Stimulated activated CD8-positive, alpha-beta memory T cell treated with anti-CD3 and anti-CD28 coated beads, Interleukin-7, amount 100 ng/mL, for 24 hours (primary cell): ENCODE results near the gene TRMO.

Experiments used
- DNase-seq: peaks from one replicate; pipeline ENCODE4 v3.0.0-alpha.2; 2020; ENCODE audit warnings: low read depth

TRMO gene

DNA sequence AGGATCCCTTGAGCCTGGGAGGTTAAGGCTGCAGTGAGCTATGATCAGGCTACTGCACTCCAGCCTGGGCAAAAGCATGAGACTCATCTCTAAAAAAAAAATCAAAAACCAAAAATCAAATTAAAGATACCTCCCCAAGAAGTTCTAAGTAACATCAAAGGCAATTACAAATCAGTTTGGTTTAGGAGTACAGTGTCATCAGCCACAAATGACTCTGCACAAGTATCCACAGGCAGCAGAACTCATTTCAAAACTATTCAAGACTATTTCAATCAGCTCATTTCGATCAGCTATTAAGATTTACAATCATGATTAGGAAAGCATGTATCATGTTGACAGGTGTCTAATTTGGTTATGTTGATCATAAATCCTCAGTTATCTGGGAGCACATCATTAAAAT is 19.1 kb downstream of the TRMO start:
- no peak for DNase-seq

DNA sequence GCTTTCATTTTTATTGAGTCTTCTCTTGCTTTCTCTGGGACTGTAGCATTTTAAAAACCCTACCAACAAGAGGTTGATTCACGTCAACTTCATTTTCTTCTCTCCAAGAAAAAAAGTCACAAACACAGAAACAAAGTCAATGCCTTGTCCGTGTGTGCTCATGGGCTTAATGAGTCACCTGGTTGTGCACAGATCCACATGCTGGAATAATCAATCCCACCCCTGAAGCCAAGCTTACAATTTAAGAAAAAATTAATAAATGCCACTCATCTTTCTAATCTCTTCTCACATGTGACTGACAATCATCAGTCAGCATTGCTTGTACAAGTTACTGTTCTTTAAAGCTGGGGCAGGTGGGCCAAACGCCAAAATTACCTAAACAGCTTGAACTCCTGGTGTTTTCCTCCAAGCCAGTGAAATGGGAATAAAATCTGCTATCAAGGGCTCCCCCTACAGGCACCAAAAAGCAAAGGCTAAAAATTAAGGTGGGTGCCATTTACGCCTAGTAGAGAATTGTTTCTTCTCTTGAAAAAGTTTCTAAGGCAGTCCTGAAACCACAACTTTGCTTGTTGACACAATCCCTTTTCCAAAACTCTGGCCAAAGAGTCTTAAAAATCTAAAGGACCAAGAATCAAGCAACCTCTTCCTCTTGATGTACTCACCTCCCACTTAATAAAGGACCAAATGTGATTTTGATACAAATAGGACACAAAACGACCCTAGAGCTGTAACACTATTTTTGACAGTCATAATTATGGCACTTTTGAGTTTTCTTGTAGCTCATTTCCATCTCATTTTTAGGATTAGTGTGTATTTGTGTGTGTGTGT is 21.3 kb downstream of the TRMO start:
- no peak for DNase-seq

DNA sequence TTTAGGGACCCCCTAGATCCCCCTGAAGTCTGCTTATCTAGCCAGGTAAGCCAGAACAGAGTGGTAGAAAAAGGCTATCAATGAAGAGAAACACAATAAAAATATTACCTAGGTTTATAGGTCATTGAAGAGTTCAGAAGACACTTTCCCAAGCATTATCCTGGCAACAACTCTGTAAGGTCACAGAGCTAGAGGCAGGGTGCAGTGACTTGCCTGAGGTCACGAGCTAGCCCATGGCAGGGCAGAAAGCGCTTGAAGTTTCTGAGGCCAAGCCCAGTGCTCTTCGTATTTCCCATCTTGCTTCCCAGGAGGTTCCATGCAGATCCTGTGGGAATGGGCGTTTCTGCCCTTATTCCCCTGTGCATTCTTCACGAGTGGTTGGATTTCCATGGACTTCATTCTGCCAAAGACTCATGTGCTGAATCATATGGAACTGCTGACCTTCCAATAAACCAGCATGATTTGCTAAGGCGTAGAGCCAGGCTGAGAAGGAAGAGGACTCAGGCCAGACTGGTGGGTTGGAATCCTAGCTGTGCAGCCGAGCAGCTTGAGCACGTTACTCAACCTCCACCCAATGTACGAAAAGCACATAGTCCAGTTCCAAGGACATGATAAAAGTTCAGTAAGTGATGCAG is 22.1 kb downstream of the TRMO start:
- DNase-seq = no peak

DNA sequence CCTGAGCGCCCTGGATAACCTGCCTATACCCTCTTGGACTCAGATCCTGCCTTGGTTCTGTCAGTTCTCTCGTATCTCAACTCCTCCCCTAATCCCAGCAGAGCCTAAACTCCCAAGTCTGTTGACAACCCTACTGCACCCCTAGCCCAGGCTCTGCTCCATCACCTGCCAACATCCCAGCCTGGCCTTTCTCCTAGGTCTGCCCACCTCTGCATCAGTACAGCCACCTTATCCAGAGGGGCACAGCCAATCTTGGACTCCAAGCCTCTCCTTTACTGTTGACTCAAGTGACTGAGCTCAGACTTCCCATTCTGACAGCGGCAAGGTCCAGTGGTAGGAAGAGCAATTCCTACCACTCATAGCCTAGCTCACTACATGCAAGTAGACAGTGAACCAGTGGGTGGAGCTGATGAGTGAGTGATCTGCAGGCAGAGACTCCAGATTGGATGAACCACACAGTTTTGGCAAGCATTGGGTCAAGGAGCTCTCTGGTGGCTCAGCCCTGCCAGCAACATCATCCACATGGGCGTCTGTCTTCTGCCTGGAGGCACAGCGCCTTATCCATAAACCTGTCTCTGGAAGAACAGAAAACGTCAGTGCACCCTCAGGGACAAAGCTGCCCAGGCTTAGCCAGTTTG is 26.5 kb downstream of the TRMO start:
- no peak for DNase-seq

DNA sequence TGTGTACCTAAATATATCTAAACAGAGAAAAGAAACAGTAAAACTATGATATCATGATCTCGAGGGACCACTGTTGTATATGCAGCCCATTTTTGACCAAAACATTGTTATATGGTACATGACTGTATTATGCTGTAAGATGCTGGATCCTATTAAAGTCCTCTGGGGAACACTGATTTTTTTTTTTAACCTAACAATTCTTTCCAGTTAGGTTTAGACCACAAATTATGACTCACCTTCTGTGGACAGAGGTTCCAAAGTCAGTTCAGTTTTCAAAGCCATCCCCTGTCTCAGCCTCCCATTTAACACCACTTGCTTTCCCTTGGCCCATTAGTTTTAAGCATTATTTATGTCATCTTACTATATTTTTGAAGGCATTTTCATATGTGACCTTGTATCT is 27.1 kb downstream of the TRMO start:
- DNase-seq = no peak

DNA sequence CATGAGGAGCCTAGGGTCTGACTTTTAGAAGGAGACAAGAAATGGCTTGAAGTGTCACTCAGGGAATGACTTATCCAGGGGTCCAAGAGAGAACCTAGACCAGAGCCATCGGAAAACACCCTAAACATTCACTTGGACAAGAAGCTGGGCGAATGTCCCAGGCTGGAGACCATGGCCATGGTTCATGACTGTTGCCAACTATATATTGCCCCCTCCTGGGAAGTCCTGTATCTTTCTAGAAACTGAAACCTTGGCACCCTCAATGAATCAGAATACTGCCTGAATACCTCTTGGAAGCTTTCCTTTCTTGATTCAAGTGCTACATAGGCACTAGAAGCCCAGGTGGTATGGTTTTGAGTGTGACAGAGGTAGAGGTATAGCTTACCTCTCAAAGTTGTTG is 29.9 kb downstream of the TRMO start:
- DNase-seq = no peak

DNA sequence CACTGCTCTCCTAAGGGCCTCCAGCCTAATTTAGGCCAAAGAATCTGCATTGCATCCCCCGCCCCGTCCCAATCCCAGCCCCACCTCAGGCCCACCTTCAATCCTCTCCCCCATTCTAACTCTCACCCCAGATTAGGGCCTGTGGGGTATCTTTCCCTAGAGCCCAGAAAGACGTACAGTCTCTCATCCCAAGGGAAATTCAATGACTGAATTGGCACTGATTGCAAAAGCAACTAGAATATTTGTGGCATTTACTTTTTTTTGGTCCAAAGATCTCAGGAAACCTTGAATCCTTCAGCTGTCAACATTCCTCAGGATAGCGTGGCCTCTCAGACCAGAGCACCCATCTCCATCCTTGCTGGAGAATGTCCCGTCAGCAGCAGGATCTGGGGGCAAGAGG is 30.6 kb downstream of the TRMO start:
- no peak for DNase-seq

DNA sequence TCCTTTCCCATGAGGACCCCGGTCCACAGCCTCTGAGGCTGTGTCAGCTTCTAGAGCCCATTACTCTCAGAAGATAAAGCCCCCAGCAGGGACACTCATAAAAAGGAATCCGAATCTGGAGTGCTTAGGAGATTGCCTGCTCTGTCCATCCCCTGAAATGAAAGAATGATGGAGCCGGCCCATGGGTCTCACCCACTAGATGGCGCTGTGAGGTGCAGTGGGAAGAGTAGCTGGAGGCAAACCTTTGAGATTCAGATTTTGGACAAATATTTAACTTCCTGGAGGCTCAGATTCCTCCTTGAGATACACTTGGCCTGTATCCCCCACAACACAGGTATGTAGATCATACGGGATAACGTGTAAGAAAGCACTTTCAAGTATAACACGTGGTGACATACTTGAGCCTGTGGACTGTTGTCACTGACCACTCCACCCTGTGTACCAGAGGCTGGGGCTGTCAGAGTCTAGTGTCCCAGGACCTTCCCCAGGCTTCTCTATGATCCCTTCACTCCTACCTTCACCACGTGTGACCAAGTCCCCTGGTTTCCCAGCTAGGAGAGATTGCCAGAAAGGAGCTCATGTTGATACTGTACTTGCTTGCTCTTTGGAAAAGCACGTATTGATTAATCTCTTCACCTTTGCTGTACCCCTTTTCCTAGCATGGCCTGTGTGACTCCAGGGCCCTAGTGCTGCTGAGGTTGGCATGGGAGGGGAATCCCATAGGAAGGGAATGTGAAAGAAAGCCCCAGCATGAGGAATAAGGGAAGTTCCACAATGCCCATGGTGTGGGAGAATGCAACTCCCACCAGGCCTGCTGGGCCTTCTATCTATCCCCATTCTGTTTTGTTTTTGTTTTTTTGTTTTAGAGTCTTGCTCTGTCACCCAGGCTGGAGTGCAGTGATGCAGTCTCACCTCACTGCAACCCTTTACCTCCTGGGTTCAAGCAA is 32.1 kb downstream of the TRMO start:
- peak; percentile 37 for DNase-seq

DNA sequence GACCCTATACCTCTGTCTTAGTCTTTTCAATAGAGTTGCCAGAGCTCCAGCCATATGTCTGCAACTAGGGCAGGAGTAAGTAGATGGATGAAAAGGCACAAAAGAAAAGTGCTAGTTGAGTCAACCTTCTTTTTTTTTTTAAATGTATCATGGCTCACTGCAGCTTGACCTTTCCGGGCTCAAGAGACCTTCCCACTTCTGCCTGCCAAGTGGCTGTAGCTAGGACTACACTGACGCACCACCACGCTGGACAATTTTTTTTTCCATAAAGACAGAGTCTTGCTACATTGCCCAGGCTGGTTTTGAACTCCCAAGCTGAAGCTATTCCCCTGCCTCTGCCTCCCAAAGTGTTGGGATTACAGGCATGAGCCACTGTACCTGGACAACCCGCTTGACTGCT is 42.0 kb downstream of the TRMO start:
- DNase-seq = no peak

DNA sequence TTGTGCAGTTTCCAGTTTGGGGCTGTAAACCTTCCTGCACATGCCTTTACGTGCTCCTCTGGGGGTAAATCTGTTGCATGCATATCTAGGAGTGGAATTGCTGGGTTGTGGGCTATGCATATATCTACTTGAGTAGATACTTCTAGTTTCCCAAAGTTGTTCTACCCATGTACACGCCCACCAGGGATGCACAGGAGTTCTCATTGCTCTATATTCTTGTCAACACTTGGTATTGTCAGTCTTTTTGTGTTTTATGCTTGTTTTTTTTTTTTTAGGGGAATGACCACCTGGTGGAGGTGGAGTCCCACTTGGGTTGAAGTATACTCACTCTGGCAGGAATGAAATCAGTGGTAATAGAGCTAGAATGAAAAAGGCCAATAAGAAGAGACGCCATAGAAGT is 46.2 kb downstream of the TRMO start:
- no peak for DNase-seq

DNA sequence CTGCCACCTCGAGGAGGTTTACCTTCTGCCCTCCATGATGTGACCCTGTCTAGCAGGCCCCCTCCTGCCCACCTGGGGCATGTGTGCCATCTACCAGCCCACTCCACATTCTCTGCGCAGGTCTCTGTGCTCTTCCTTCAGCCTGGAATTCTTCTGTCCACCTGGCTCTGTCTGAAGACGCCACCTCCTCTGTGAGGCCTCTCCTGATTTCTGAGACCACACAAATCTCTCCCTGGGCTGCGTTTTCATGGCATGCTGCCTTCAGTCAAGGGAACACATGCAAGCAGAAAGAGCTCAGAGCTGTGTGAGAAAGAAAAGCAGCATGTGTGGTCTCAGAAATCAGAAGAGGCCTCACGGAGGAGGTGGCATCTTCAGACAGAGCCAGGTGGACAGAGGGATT is 47.2 kb downstream of the TRMO start:
- DNase-seq = no peak

DNA sequence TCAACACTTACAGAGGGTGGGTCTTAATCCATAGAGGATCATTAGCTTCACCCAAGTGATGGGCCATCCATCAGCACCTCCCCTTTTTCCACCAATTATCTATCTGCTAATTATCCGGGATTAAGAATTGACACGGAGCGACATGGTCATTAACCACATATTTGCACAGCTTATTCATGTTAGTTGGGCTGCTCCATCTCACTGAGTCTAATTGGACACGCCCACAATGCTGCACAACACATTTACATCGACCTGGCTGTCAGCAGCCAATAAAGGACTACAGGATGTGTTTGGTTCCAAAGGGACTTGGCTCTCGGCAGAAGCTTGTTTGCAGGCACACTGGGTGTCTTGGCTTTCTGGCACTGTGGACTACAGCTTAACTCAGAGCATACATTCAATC is 47.7 kb downstream of the TRMO start:
- DNase-seq = no peak

DNA sequence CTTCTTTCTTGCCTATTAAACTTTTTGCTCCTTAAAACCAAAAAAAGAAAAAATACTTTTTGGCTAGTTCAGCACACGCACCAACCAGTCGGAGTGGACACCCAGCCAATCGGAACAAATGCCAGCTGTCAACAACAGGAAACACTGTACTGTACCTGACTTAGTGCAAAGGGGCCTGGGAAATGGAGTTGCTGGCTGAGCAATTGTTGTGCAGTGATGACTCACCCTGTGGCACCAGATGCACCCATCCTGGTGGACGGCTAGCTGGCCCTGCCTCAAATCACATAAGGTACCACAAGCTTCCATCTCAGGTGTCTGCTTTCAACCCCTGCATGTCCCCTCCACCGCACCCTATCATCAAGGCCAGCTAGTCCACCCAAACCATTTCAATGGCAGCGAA is 48.4 kb downstream of the TRMO start:
- DNase-seq = no peak

DNA sequence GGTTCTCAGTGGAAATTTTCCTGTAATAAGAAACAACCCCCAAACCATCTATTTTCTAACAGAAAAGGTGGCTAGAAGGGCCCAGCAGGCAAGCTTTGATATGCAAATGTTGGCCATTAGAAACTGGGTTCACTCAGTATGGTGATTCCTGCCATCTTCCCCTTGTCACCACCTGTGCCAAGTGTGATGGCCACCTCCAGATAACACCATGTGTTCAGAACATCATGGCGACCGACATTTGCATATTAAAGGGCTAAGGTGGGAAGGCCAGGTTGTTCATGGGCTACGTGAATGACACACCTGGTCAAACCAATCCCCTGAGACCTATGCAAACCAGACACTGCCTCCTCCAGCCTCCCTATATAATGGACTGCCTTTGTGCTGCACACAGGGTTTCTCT is 48.9 kb downstream of the TRMO start:
- no peak for DNase-seq

DNA sequence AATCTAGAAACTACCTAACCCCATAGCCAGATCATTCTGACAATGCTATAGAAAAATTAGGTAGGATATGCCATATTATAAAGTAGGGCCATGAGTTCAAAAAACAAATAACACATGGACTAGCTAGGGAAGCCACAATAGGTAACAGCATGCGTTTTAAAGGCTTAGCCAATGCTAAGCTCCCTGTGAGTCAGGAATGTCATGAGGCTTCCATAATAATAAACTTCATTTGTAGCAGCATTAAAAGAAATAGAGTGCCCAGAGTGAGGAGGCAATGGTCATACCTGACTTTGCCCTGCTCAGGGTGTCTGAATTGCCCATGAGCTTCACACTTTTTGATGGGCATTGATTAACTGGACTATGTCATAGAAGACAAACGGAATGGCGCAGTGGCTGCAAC is 53.4 kb downstream of the TRMO start:
- no peak for DNase-seq

DNA sequence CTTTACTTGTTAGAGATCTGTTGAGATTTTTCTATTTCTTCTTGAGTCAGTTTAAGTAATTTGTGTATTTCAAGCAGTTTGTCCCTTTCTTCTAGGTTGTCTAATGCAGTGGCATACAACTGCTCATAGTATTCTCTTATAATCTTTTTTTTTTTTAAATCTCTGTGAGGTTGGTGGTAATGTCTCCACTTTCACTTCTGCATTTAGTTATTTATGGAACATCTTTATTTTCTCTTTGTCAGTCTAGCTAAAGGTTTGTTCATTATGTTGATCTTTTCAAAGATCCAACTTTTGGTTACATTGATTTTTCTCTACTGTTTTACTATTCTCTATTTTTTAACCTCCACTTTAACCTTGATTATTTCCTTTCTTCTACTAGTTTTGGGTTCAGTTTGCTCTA is 55.5 kb downstream of the TRMO start:
- no peak for DNase-seq

DNA sequence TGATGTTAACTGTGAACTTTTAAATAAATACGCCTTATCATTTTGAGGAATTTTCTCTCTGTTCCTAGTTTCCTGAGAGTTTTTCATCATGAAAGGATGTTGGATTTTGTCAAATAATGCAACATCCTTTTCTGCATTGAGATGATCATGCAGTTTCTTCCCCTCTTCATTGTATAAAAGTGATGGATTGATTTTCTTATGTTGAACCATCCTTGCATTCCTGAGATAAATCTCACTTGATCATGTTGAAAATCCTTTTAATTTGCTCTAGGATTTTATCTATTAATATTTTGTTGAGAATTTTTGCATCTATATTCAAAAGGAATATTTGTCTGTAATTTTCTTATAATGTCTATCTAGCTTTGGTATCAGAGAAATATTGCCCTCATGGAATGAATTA is 56.0 kb downstream of the TRMO start:
- no peak for DNase-seq

DNA sequence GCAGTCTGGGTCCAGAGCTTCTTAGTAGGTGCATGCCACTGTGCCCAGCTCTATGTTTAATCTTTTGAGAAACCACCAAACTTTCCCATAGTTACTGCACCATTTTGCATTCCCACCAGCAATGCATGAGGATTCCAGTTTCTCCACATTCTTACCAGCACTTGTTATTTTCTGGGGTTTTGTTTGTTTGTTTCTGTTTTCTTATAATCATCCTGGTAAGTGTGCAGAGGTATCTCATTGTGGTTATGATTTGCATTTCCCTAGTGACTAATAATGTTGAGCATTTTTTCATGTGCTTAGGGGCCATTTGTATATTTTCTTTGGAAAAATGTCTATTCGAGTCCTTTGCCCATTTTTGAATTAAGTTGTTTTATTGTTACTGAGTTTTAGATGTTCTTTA is 57.9 kb downstream of the TRMO start:
- no peak for DNase-seq

DNA sequence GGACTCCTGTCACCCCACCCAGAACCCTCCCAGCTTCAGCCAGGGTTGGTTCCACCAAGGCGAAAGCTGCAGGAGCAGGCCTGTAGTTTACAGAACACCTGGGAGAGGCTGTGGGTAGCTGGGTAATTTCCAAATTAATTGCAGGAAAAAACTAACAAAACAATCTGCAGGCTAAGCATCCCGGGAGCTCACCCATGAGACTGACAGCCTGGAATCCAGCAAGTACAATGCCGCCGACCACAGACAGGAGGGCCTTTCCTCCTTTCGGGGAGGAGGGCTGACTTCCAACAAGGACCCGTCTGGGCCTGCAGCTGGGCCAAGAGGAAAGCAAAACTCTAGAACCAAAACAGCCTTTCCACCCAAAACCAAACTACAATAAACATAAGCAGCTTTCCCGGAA is 59.0 kb downstream of the TRMO start:
- DNase-seq = no peak

DNA sequence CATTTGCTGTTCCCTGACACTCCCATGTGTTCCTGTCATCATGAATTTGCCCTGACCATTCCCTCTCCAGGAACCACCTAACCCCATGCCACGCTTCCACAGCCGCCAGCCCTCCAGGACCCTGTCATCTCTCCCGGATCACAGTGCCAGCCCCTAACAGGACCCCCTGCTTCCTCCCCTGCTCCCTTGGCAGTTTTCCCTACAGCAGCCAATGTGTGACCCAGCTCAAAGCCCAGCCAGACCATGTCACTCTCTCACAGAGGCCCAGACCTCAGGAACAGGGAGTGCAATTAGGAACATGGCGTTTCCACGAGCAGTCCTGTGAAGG is 61.2 kb downstream of the TRMO start:
- no peak for DNase-seq

DNA sequence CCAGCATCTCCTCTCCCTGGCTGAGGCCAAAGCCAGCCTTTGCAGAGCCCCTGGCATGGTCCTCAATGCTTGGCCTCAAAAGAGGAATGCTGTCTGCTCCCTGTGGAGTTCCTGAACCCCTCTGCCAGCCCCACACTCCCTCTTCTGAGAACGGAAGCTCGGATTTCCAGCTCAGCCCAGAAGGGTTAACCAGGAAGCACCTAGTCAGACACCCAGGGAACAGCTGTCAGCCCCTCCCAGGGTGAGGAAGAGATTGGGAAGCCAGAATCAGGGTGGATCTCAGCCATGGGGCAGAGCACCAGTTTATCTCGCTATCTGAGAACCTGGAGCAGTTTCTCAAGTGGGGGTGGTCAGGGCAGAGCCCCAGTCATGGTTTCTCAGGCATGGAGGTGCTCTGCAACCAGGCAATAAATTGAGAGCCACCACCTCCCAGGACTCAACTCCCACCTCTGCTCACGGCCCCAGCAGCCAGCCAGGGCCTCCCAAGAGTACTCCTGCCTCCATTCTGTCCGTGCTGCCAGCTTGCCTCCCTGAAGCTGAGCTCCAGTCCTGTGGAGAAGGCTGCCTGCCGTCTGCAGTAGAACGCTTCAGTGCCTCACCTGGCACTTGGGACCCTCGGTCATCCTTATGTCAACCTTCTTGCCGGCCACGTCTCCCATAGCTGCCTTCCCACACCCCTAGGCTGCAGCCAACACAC is 61.7 kb downstream of the TRMO start:
- no peak for DNase-seq

DNA sequence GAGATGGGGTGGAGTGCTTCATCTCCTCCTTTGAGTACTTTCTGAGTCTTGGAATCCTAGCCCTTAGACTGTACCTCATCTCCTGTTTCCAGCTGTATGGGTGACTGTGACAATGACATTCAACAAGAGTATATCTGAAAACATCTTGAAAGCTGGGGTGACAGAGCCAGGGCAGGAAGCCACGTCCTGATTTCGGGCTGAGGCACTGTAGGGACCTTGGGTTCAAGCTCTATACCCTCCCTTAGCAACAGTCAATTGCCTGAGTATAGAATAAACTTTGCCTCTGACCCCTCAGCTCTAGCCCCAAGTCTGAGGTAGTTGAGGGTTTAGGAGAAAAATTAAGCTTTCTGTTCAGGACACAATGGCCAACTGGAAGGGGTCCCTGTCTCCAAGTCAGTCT is 63.0 kb downstream of the TRMO start:
- no peak for DNase-seq
